Peyer's patch (tissue), 4 donors: Measurements from ENCODE around the gene SIGLECL1. TPM values are rescaled to one million over a fixed set of nuclear protein-coding genes. Genes with fewer than 3 reads are reported as not detected.
"Not testable (repeated sequence)": the region's sequence is repeated elsewhere in the genome, so short reads cannot be mapped to it uniquely, and the experiment has no call there.

ENCODE experiments used
- DNase-seq, 3 donors: peaks; one replicate each; pipeline ENCODE4 v3.0.0-alpha.2; 2017 to 2019
- H3K27ac ChIP-seq, 4 donors: fragments of 200-600 bp; sonication (generic); one replicate each; pipeline ENCODE4 v1.5.1; 2016 to 2019
- H3K27me3 ChIP-seq, 2 donors: fragments of 200-600 bp; sonication (generic); one replicate each; pipeline ENCODE4 v1.5.1; 2019
- H3K36me3 ChIP-seq, 3 donors: fragments of 200-600 bp; sonication (generic); one replicate each; pipeline ENCODE4 v1.5.1; 2016 to 2019
- H3K4me1 ChIP-seq, 4 donors: fragments of 200-600 bp; sonication (generic); one replicate each; pipeline ENCODE4 v1.5.1; 2016 to 2019
- H3K4me3 ChIP-seq, 4 donors: fragments of 200-600 bp; sonication (generic); 1 replicate in 3 of 4; 2 replicates in 1 of 4; pipeline ENCODE4 v1.5.1; 2016 to 2019; ENCODE audit warnings: mild to moderate bottlenecking in 1 of 4
- H3K9me3 ChIP-seq, 4 donors: fragments of 200-600 bp; sonication (generic); one replicate each; pipeline ENCODE4 v1.5.1; 2016 to 2019; ENCODE audit warnings: mild to moderate bottlenecking in 1 of 4
- CTCF ChIP-seq, 6 experiments: fragments of 450-650 bp in 4 of 6; fragments of 200-600 bp in 2 of 6; sonication (generic) in 1 of 6; IDR thresholded peaks; one replicate each; pipeline ENCODE4 v1.5.1; 2017 to 2019; ENCODE audit warnings: antibody characterized with exemption in 6 of 6, mild to moderate bottlenecking in 3 of 6, moderate library complexity in 1 of 6
- POLR2A ChIP-seq, 2 donors: fragments of 450-650 bp; IDR thresholded peaks; one replicate each; pipeline ENCODE4 v1.5.1; 2017; ENCODE audit warnings: antibody characterized with exemption in 2 of 2, mild to moderate bottlenecking in 2 of 2, moderate library complexity in 2 of 2
- total RNA-seq, 4 donors: library from RNA; depleted of rRNA; stranded (reverse); fragments of >200 nt; gene quantifications; one replicate each; pipeline ENCODE4 v1.1.0, GENCODE V29; 2016

Gene SIGLECL1
- total RNA-seq, 4 donors from 2014 or later: not detected

- Histone ChIP-seq H3K9me3 (no peaks in the 10 kb centered on the region), H3K4me1 (no peaks in the 10 kb centered on the region), H3K27ac (no peak overlapping the region), H3K27me3 (no peaks in the 10 kb centered on the region), H3K4me3 (no peak overlapping the region), H3K36me3 (no peaks in the 10 kb centered on the region)
- TF ChIP-seq POLR2A (IDR thresholded peaks at IDR 0.05) (no peak), CTCF (IDR thresholded peaks at IDR 0.05) (no peak)
- no peak for DNase-seq
These were observed 26.7 kb upstream of the SIGLECL1 start for GRCh38 chr19:51224163-51224641.

GRCh38 chr19:51224898-51225393 is 25.9 kb upstream of the SIGLECL1 start, which contains the start of gene CD33:
CD33 (plus strand) TSS chr19:51225080; CDS start chr19:51225119, 39 bp downstream.
- H3K9me3 ChIP-seq, H3K27me3 ChIP-seq, H3K27ac ChIP-seq, H3K36me3 ChIP-seq, H3K4me1 ChIP-seq, DNase-seq: not testable (repeated sequence)
- peak within 1 kb of the TSS in 2 of 4 donors; percentile 19 to 25 for H3K4me3 ChIP-seq

GRCh38 chr19:51226067-51226466 is 24.8 kb upstream of the SIGLECL1 start:
- Histone ChIP-seq H3K4me1 (no peaks in the 10 kb centered on the region), H3K27ac (no peak overlapping the region), H3K27me3 (no peaks in the 10 kb centered on the region), H3K36me3 (no peaks in the 10 kb centered on the region), H3K4me3 (peak overlapping the region in 1 of 4 donors; percentile 25), H3K9me3 (no peaks in the 10 kb centered on the region)
- no peak for DNase-seq
- no peak for TF ChIP-seq POLR2A (IDR thresholded peaks at IDR 0.05)
- no peak for TF ChIP-seq CTCF (IDR thresholded peaks at IDR 0.05)

- TF ChIP-seq POLR2A (IDR thresholded peaks at IDR 0.05): no peak
- no peak for TF ChIP-seq CTCF (IDR thresholded peaks at IDR 0.05)
- no peaks in the 10 kb centered on the region for H3K27me3 ChIP-seq
- no peaks in the 10 kb centered on the region for H3K9me3 ChIP-seq
- H3K27ac ChIP-seq: no peak overlapping the region
- no peaks in the 10 kb centered on the region for H3K4me1 ChIP-seq
- DNase-seq: no peak
- H3K36me3 ChIP-seq: no peaks in the 10 kb centered on the region
- no peak overlapping the region for H3K4me3 ChIP-seq
These were observed 23.6 kb upstream of the SIGLECL1 start for GRCh38 chr19:51227326-51227725.

GRCh38 chr19:51227966-51228365 is 22.9 kb upstream of the SIGLECL1 start:
- no peak overlapping the region for H3K4me3 ChIP-seq
- no peak for DNase-seq
- no peak overlapping the region for H3K27ac ChIP-seq
- TF ChIP-seq POLR2A (IDR thresholded peaks at IDR 0.05) (no peak), CTCF (IDR thresholded peaks at IDR 0.05) (no peak)
- H3K36me3 ChIP-seq: no peaks in the 10 kb centered on the region
- H3K9me3 ChIP-seq: no peaks in the 10 kb centered on the region
- H3K27me3 ChIP-seq: no peaks in the 10 kb centered on the region
- H3K4me1 ChIP-seq: no peaks in the 10 kb centered on the region

GRCh38 chr19:51240866-51241265 is 10.0 kb upstream of the SIGLECL1 start:
- TF ChIP-seq CTCF (IDR thresholded peaks at IDR 0.05) (no peak), POLR2A (IDR thresholded peaks at IDR 0.05) (no peak)
- Histone ChIP-seq H3K27ac (no peak overlapping the region), H3K9me3 (peaks cover 0 to 4% (median 0%) of the 10 kb centered on the region in 4 donors), H3K27me3 (no peaks in the 10 kb centered on the region), H3K36me3 (no peaks in the 10 kb centered on the region), H3K4me1 (no peaks in the 10 kb centered on the region), H3K4me3 (no peak overlapping the region)
- DNase-seq: no peak
